Pulmonary artery endothelial cell (primary cell): Measurements from ENCODE around the gene MYL6B. TPM values are rescaled to one million over a fixed set of nuclear protein-coding genes. Genes with fewer than 3 reads are reported as not detected.

Experiments used
- DNase-seq: peaks from one replicate; pipeline ENCODE4 v3.0.0-alpha.2; 2011; ENCODE audit warnings: low read depth, low spot score
- total RNA-seq: library from RNA; depleted of rRNA; stranded (reverse); fragments of >200 nt; gene quantifications from 2 replicates; pipeline ENCODE4 v1.2.3, GENCODE V29; 2014

MYL6B gene
- total RNA-seq, 1 donor from 2014 or later, result 81.1 TPM

GRCh38 chr12:56165369-56165768 is 13.0 kb downstream of the MYL6B start:
- no peak for DNase-seq

GRCh38 chr12:56169229-56169759 is 16.9 kb downstream of the MYL6B start:
- no peak for DNase-seq

GRCh38 chr12:56172839-56173238 is 20.5 kb downstream of the MYL6B start:
- no peak for DNase-seq

GRCh38 chr12:56178347-56178746 is 26.0 kb downstream of the MYL6B start:
- DNase-seq, result no peak

GRCh38 chr12:56186957-56187356 is 34.6 kb downstream of the MYL6B start:
- no peak for DNase-seq

GRCh38 chr12:56188131-56188777 is 35.9 kb downstream of the MYL6B start:
- no peak for DNase-seq

- DNase-seq, result no peak
Measured at GRCh38 chr12:56188778-56189098, 36.4 kb downstream of the MYL6B start.

GRCh38 chr12:56189099-56189917 is 36.9 kb downstream of the MYL6B start, which contains the start of gene SMARCC2:
TSS of gene SMARCC2 (minus strand) at chr12:56189483. CDS start at chr12:56189461, 22 bp downstream.
- peak; percentile 60 for DNase-seq

- peak; percentile 43 for DNase-seq
Measured at GRCh38 chr12:56189918-56190694, 37.7 kb downstream of the MYL6B start.

GRCh38 chr12:56190695-56191155 is 38.3 kb downstream of the MYL6B start:
- no peak for DNase-seq

- no peak for DNase-seq
Measured at GRCh38 chr12:56192582-56192981, 40.2 kb downstream of the MYL6B start.

GRCh38 chr12:56193025-56193578 is 40.7 kb downstream of the MYL6B start:
- peak; percentile 66 for DNase-seq

- DNase-seq, result peak; percentile 93
Measured at GRCh38 chr12:56196818-56197550, 44.6 kb downstream of the MYL6B start.

- peak; percentile 87 for DNase-seq
Measured at GRCh38 chr12:56197921-56198635, 45.7 kb downstream of the MYL6B start.

- DNase-seq, result no peak
Measured at GRCh38 chr12:56198836-56199235, 46.4 kb downstream of the MYL6B start.

GRCh38 chr12:56202366-56202765 is 50.0 kb downstream of the MYL6B start:
- no peak for DNase-seq

- DNase-seq, result no peak
Measured at GRCh38 chr12:56202838-56203237, 50.5 kb downstream of the MYL6B start.

- no peak for DNase-seq
Measured at GRCh38 chr12:56204275-56204674, 51.9 kb downstream of the MYL6B start.

GRCh38 chr12:56205445-56205844 is 53.1 kb downstream of the MYL6B start:
- no peak for DNase-seq
